Measurements from ENCODE around the gene GRPEL1. TPM values are rescaled to one million over a fixed set of nuclear protein-coding genes. Genes with fewer than 3 reads are reported as not detected.

GRPEL1 gene
- total and polyA plus RNA-seq, 8 donors: 20.1 to 33.9 (median 28.5) TPM

GRCh38 chr4:7062816-7063215 is 5.0 kb downstream of the GRPEL1 start:
- no peaks in the 10 kb centered on the region for H3K27me3 ChIP-seq
- intact Hi-C loops (cut with DNase I): no loop called here
- no peak for DNase-seq
- ATAC-seq: no peak
- TF ChIP-seq CTCF (IDR thresholded peaks at IDR 0.05): no peak
- peaks cover 12 to 65% of the 10 kb centered on the region in 2 donors for H3K4me1 ChIP-seq
- peaks cover 0 to 66% of the 10 kb centered on the region in 2 donors for H3K36me3 ChIP-seq
- no peak overlapping the region for H3K4me3 ChIP-seq
- H3K27ac ChIP-seq: no peak overlapping the region
- no peaks in the 10 kb centered on the region for H3K9me3 ChIP-seq

- Histone ChIP-seq H3K9me3 (no peaks in the 10 kb centered on the region), H3K27me3 (no peaks in the 10 kb centered on the region), H3K4me1 (peaks cover 8 to 60% of the 10 kb centered on the region in 2 donors), H3K27ac (no peak overlapping the region), H3K4me3 (no peak overlapping the region), H3K36me3 (peaks cover 0 to 74% of the 10 kb centered on the region in 2 donors)
- DNase-seq: no peak
- TF ChIP-seq CTCF (IDR thresholded peaks at IDR 0.05): no peak
- intact Hi-C loops (cut with DNase I): no loop called here
- ATAC-seq: no peak
Observed at GRCh38 chr4:7061815-7062214, 6.0 kb downstream of the GRPEL1 start.

GRCh38 chr4:7060346-7061150 is 7.3 kb downstream of the GRPEL1 start:
- Histone ChIP-seq H3K9me3 (no peaks in the 10 kb centered on the region), H3K4me3 (no peak overlapping the region), H3K4me1 (peaks cover 0 to 47% of the 10 kb centered on the region in 2 donors), H3K36me3 (peaks cover 0 to 87% of the 10 kb centered on the region in 2 donors), H3K27ac (peak overlapping the region in 1 of 2 donors; percentile 68), H3K27me3 (no peaks in the 10 kb centered on the region)
- intact Hi-C loops (cut with DNase I): no loop called here
- TF ChIP-seq CTCF (IDR thresholded peaks at IDR 0.05): no peak
- ATAC-seq (no peak), DNase-seq (no peak)

- ATAC-seq (no peak), DNase-seq (no peak)
- intact Hi-C loops (cut with DNase I): no loop called here
- Histone ChIP-seq H3K27ac (peak overlapping the region in 1 of 2 donors; percentile 68), H3K27me3 (no peaks in the 10 kb centered on the region), H3K36me3 (peaks cover 0 to 90% of the 10 kb centered on the region in 2 donors), H3K9me3 (no peaks in the 10 kb centered on the region), H3K4me1 (peaks cover 0 to 45% of the 10 kb centered on the region in 2 donors), H3K4me3 (no peak overlapping the region)
- no peak for TF ChIP-seq CTCF (IDR thresholded peaks at IDR 0.05)
Observed at GRCh38 chr4:7059662-7060061, 8.2 kb downstream of the GRPEL1 start.

DNA sequence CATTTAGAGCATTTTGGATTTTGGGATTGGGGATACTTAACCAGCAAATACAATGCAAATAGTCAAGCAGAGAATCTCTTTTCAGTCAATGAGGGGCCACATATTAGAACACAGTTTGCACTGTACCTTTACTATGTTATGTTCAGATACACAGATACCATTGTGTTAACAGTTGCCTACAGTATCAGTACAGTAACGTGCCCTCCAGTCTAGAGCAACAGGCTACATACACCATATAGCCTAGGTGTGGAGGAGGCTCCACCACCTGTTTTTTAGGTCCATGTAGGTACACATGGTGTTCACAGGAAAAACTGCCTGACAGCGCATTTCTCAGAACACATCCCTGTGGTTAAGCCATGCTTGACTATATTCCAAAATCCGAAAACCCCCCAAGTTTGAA is 9.1 kb downstream of the GRPEL1 start:
- no peaks in the 10 kb centered on the region for H3K27me3 ChIP-seq
- intact Hi-C loops (cut with DNase I): no loop called here
- H3K4me3 ChIP-seq: no peak overlapping the region
- H3K27ac ChIP-seq: no peak overlapping the region
- ATAC-seq: no peak
- DNase-seq: no peak
- no peaks in the 10 kb centered on the region for H3K9me3 ChIP-seq
- H3K36me3 ChIP-seq: peaks cover 0 to 92% of the 10 kb centered on the region in 2 donors
- no peak for TF ChIP-seq CTCF (IDR thresholded peaks at IDR 0.05)
- H3K4me1 ChIP-seq: peaks cover 0 to 50% of the 10 kb centered on the region in 2 donors
